Measurements from ENCODE around the gene SLC1A5.

DNA sequence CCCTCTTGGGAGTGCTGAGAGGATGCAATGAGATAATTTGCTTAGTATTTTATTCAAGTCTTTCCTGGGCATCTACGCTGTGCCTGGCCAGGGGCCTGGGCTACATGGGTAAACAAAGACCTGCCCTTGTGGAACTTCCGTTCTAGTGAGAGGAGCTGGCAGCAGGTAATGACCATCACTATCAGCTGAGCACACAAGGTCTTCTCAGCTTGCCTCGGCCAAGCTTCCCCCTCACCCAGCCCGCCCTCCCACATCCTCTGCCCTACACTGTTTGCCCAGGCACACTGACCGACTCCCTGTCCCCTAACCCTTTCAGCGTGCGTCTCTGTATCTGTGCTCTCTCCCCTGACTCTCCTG is 51.1 kb downstream of the SLC1A5 start:
- TF ChIP-seq, protein P1, sequence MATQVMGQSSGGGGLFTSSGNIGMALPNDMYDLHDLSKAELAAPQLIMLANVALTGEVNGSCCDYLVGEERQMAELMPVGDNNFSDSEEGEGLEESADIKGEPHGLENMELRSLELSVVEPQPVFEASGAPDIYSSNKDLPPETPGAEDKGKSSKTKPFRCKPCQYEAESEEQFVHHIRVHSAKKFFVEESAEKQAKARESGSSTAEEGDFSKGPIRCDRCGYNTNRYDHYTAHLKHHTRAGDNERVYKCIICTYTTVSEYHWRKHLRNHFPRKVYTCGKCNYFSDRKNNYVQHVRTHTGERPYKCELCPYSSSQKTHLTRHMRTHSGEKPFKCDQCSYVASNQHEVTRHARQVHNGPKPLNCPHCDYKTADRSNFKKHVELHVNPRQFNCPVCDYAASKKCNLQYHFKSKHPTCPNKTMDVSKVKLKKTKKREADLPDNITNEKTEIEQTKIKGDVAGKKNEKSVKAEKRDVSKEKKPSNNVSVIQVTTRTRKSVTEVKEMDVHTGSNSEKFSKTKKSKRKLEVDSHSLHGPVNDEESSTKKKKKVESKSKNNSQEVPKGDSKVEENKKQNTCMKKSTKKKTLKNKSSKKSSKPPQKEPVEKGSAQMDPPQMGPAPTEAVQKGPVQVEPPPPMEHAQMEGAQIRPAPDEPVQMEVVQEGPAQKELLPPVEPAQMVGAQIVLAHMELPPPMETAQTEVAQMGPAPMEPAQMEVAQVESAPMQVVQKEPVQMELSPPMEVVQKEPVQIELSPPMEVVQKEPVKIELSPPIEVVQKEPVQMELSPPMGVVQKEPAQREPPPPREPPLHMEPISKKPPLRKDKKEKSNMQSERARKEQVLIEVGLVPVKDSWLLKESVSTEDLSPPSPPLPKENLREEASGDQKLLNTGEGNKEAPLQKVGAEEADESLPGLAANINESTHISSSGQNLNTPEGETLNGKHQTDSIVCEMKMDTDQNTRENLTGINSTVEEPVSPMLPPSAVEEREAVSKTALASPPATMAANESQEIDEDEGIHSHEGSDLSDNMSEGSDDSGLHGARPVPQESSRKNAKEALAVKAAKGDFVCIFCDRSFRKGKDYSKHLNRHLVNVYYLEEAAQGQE (IDR thresholded peaks at IDR 0.05; ENCODE audit: low read depth), result no peak
- TF ChIP-seq POLR2A (IDR thresholded peaks at IDR 0.05; ENCODE audit: borderline replicate concordance, extremely low read depth, insufficient read depth, insufficient read length) (no peak), CTCF (IDR thresholded peaks at IDR 0.05 in 2 of 3, conservative IDR thresholded peaks at IDR 0.05 in 1 of 3; ENCODE audit: borderline replicate concordance in 1 of 3, insufficient read depth in 1 of 3, low read depth in 2 of 3, low read length in 2 of 3) (no peak), YY1 (IDR thresholded peaks at IDR 0.05; ENCODE audit: extremely low read depth, insufficient replicate concordance, low read depth, low read length) (no peak), POLR2AphosphoS5 (IDR thresholded peaks at IDR 0.05; ENCODE audit: low read depth, low read length) (no peak), ZNF274 (IDR thresholded peaks at IDR 0.05; ENCODE audit: low read depth, low read length) (no peak)
- TF ChIP-seq, protein P2, sequence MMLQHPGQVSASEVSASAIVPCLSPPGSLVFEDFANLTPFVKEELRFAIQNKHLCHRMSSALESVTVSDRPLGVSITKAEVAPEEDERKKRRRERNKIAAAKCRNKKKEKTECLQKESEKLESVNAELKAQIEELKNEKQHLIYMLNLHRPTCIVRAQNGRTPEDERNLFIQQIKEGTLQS (IDR thresholded peaks at IDR 0.05), result no peak

Measured in HCT116 (cell line).